PFSK-1 (cell line): ENCODE results near the gene HMGN2.

ENCODE experiments used
- FOXP2 ChIP-seq: optimal IDR thresholded peaks from 2 replicates; pipeline ENCODE3; 2011; ENCODE audit warnings: borderline replicate concordance, control low read depth, inconsistent platforms; ENCODE audit not compliant: insufficient read depth; ENCODE audit errors: extremely low read length, extremely low read depth
- POLR2AphosphoS5 ChIP-seq: IDR thresholded peaks from 2 replicates; pipeline ENCODE4 v1.6.1; 2012; ENCODE audit warnings: low read depth, mild to moderate bottlenecking, control low read depth, low read length, moderate library complexity
- REST ChIP-seq, 2 experiments: IDR thresholded peaks; 2 replicates each; pipeline versions ENCODE4 v1.6.1 to v1.8.0; 2011 to 2012; ENCODE audit warnings: low read depth in 2 of 2, low read length in 2 of 2, control low read depth in 1 of 2, inconsistent platforms in 1 of 2, mild to moderate bottlenecking in 1 of 2, moderate library complexity in 1 of 2; ENCODE audit not compliant: insufficient read depth in 1 of 2
- SIN3A ChIP-seq: IDR thresholded peaks from 2 replicates; pipeline ENCODE4 v1.6.1; 2012; ENCODE audit warnings: mild to moderate bottlenecking, low read length, moderate library complexity, borderline replicate concordance; ENCODE audit not compliant: insufficient read depth

- TF ChIP-seq REST (IDR thresholded peaks at IDR 0.05; ENCODE audit: insufficient read depth in 1 of 2, low read depth in 2 of 2, low read length in 2 of 2) (no peak), FOXP2 (no peak), POLR2AphosphoS5 (no peak), SIN3A (no peak)
Observed at GRCh38 chr1:26493267-26493666, 21.0 kb downstream of the HMGN2 start.
